ENCODE data around the gene OPN4. TPM values are rescaled to one million over a fixed set of nuclear protein-coding genes. Genes with fewer than 3 reads are reported as not detected.

OPN4 gene
- total and polyA plus RNA-seq, 2 of the 8 experiments (the other 6 are each of a cell fraction or from before 2014, with no cell fraction given), result not detected

GRCh38 chr10:86658261-86658741 is 4.0 kb downstream of the OPN4 start:
- H3K23ac ChIP-seq (ENCODE audit: insufficient read length), result no peak overlapping the region
- H2BK5ac ChIP-seq (ENCODE audit: low read depth, low read length), result no peak overlapping the region
- H3K4me3 ChIP-seq (ENCODE audit: extremely low read depth in 1 of 4, insufficient read depth in 2 of 4, low read depth in 3 of 4, low read length in 4 of 4), result no peak overlapping the region
- H3K4ac ChIP-seq (replicated peaks; ENCODE audit: insufficient read length, low read depth, low read length), result no peak overlapping the region
- H3K79me2 ChIP-seq (ENCODE audit: control insufficient read depth in 1 of 2, insufficient read depth in 2 of 2, low read length in 2 of 2), result no peaks in the 10 kb centered on the region
- H3K14ac ChIP-seq (ENCODE audit: insufficient read length), result no peak overlapping the region
- H3K4me1 ChIP-seq (replicated peaks in 1 of 4; ENCODE audit: control insufficient read depth in 3 of 4, insufficient read depth in 4 of 4, low read length in 3 of 4), result peaks cover 0 to 2% (median 0%) of the 10 kb centered on the region in 4 experiments; a peak in 2 of 7 replicates
- TF ChIP-seq SP1 (IDR thresholded peaks at IDR 0.05; ENCODE audit: low read depth, low read length) (no peak), GABPA (IDR thresholded peaks at IDR 0.05; ENCODE audit: borderline replicate concordance, insufficient read depth, low read length) (no peak), HDAC2 (IDR thresholded peaks at IDR 0.05; ENCODE audit: borderline replicate concordance in 1 of 2, low read depth in 2 of 2, low read length in 2 of 2) (no peak), JUND (IDR thresholded peaks at IDR 0.05; ENCODE audit: low read length) (no peak), JUN (IDR thresholded peaks at IDR 0.05; ENCODE audit: low read depth, low read length) (no peak), BACH1 (IDR thresholded peaks at IDR 0.05; ENCODE audit: low read length) (no peak), SUZ12 (IDR thresholded peaks at IDR 0.05; ENCODE audit: low read length) (no peak), NANOG (IDR thresholded peaks at IDR 0.05; ENCODE audit: insufficient read depth, low read depth, low read length, poor library complexity, severe bottlenecking) (no peak), MAX (IDR thresholded peaks at IDR 0.05) (no peak), ATF3 (IDR thresholded peaks at IDR 0.05; ENCODE audit: insufficient read depth, low read depth, low read length) (no peak), CREB1 (IDR thresholded peaks at IDR 0.05) (no peak), TBP (IDR thresholded peaks at IDR 0.05; ENCODE audit: low read depth, low read length) (no peak), SIRT6 (IDR thresholded peaks at IDR 0.05; ENCODE audit: low read length) (no peak), RXRA (IDR thresholded peaks at IDR 0.05; ENCODE audit: insufficient read depth, low read depth, low read length) (no peak)
- H2BK120ac ChIP-seq (replicated peaks; ENCODE audit: low read depth, low read length), result no peak overlapping the region
- peaks cover 0 to 6% of the 10 kb centered on the region in 2 experiments for H4K20me1 ChIP-seq (replicated peaks in 1 of 2; ENCODE audit: control insufficient read depth in 1 of 2, insufficient read depth in 2 of 2, low read length in 2 of 2)
- ChIA-PET CTCF (ENCODE audit: partially characterized antibody) (interaction anchor here (0.6 to 13.4 kb wide), 7 partner anchors 9 to 281 kb away, joined by 3 to 105 read pairs (median 6); no protein-coding TSS in a partner anchor), POLR2A (ENCODE audit: partially characterized antibody) (no interaction called here)
- DNase-seq (ENCODE audit: low read depth in 1 of 2, low spot score in 2 of 2), result no peak
- no peak for FAIRE-seq
- no peak overlapping the region for H2BK20ac ChIP-seq (ENCODE audit: low read length)
- no peak overlapping the region for H4K91ac ChIP-seq (replicated peaks; ENCODE audit: insufficient read length, low read length)
- H2BK12ac ChIP-seq (ENCODE audit: low read depth, low read length), result no peak overlapping the region
- no peak overlapping the region for H3K56ac ChIP-seq (replicated peaks; ENCODE audit: insufficient read length, low read depth, low read length)
- H3K27me3 ChIP-seq (replicated peaks in 1 of 4; ENCODE audit: control insufficient read depth in 3 of 4, extremely low read depth in 1 of 4, insufficient read depth in 3 of 4, low read length in 3 of 4), result no peaks in the 10 kb centered on the region
- H3K79me1 ChIP-seq (ENCODE audit: low read depth, low read length), result no peaks in the 10 kb centered on the region
- WGBS, 2 experiments (ENCODE audit: extremely low coverage in 1 of 2, insufficient coverage in 1 of 2, insufficient read length in 1 of 2, insufficient replicate concordance in 2 of 2, low coverage in 1 of 2, low lambda C conversion rate in 2 of 2, missing lambda C conversion rate in 1 of 2), result 96% methylated on average over 12 of the region's 12 CpGs; no CpG with 5 or more reads in 1 of the 2 experiments
- H3K23me2 ChIP-seq (ENCODE audit: low read depth, low read length), result peaks cover 7% of the 10 kb centered on the region; the same call in 1 of the 2 replicates
- no peak overlapping the region for H3K9ac ChIP-seq (replicated peaks in 1 of 4; ENCODE audit: extremely low read depth in 1 of 4, low read depth in 3 of 4, low read length in 3 of 4)
- H2AFZ ChIP-seq (ENCODE audit: low read length), result no peak overlapping the region
- H4K8ac ChIP-seq (ENCODE audit: extremely low read depth, insufficient read depth, low read length), result no peak overlapping the region
- no peak overlapping the region for H3K18ac ChIP-seq (ENCODE audit: extremely low read depth, low read length)
- H3K9me3 ChIP-seq (ENCODE audit: insufficient read depth in 2 of 2, low read depth in 1 of 2, low read length in 1 of 2), result no peaks in the 10 kb centered on the region
- no peaks in the 10 kb centered on the region for H3K36me3 ChIP-seq (ENCODE audit: control insufficient read depth in 2 of 4, insufficient read depth in 4 of 4, low read length in 3 of 4)
- no peak overlapping the region for H4K5ac ChIP-seq (ENCODE audit: insufficient read length, low read depth, low read length)
- no peak overlapping the region for H2BK15ac ChIP-seq (ENCODE audit: low read length)
- no peak overlapping the region for H2AK5ac ChIP-seq (ENCODE audit: low read depth, low read length)
- H3K27ac ChIP-seq (ENCODE audit: low read depth, low read length), result no peak overlapping the region
- H3K4me2 ChIP-seq (ENCODE audit: insufficient read depth in 1 of 2, low read depth in 2 of 2, low read length in 2 of 2), result no peak overlapping the region

Measured in H1 (cell line).